Esophagus muscularis mucosa (tissue), 3 donors: ENCODE data around the gene HAPSTR1.

Experiments
- CTCF ChIP-seq, 3 experiments: fragments of 200-600 bp in 2 of 3; fragments of 450-650 bp in 1 of 3; sonication (generic) in 2 of 3; IDR thresholded peaks; one replicate each; pipeline ENCODE4 v1.5.1; 2017 to 2019; ENCODE audit warnings: antibody characterized with exemption in 3 of 3, mild to moderate bottlenecking in 2 of 3, moderate library complexity in 1 of 3
- POLR2A ChIP-seq: fragments of 450-650 bp; IDR thresholded peaks from one replicate; pipeline ENCODE4 v1.6.1; 2017; ENCODE audit warnings: antibody characterized with exemption, moderate library complexity, mild to moderate bottlenecking, low read depth
- POLR2AphosphoS5 ChIP-seq, 2 donors: sonication (generic); formaldehyde crosslinking; IDR thresholded peaks; one replicate each; pipeline ENCODE4 v1.6.1; 2017; ENCODE audit warnings: antibody characterized with exemption in 2 of 2

DNA sequence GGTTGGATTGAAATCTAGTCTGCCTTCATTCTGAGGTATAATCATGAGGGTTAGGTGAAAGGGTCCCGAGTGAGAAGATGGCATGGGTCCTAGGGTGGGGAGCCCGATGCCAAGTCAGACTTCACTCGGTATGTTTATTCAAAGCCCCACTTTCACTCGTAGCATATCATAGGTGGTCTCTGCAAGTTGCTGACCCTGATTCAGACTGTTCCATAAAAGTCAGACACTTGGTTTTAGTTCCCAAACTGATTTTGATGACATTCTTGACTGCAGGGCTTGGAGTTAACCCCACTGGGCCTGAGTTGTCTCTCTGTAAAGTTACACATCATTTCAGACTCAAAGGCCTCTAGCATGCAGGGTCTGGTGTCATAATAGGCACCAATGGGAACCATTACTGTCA is 17.8 kb downstream of the HAPSTR1 start:
- TF ChIP-seq POLR2AphosphoS5 (IDR thresholded peaks at IDR 0.05), result no peak
- no peak for TF ChIP-seq POLR2A
- TF ChIP-seq CTCF (IDR thresholded peaks at IDR 0.05), result no peak
